Tibial nerve (tissue), 4 donors: ENCODE data around the gene RNF187. TPM values are rescaled to one million over a fixed set of nuclear protein-coding genes. Genes with fewer than 3 reads are reported as not detected.

Source experiments
- DNase-seq, 2 donors: peaks; one replicate each; pipeline ENCODE4 v3.0.0-alpha.2; 2019; ENCODE audit warnings: low spot score in 2 of 2
- H3K27ac ChIP-seq, 4 donors: fragments of 200-600 bp; sonication (generic) in 3 of 4; one replicate each; pipeline ENCODE4 v1.5.1; 2017 to 2019; ENCODE audit warnings: mild to moderate bottlenecking in 1 of 4
- H3K27me3 ChIP-seq, 2 donors: fragments of 200-600 bp; sonication (generic) in 1 of 2; one replicate each; pipeline versions ENCODE4 v1.5.1 to v1.6.0; 2017 to 2019
- H3K36me3 ChIP-seq, 3 donors: fragments of 200-600 bp; sonication (generic); one replicate each; pipeline ENCODE4 v1.5.1; 2018 to 2019
- H3K4me1 ChIP-seq, 4 donors: fragments of 200-600 bp; sonication (generic) in 3 of 4; one replicate each; pipeline ENCODE4 v1.5.1; 2017 to 2019
- H3K4me3 ChIP-seq, 4 donors: fragments of 200-600 bp; sonication (generic) in 3 of 4; one replicate each; pipeline ENCODE4 v1.5.1; 2017 to 2019; ENCODE audit warnings: mild to moderate bottlenecking in 1 of 4, moderate library complexity in 1 of 4
- H3K9me3 ChIP-seq, 4 donors: fragments of 200-600 bp; sonication (generic) in 3 of 4; one replicate each; pipeline ENCODE4 v1.5.1; 2017 to 2019
- EP300 ChIP-seq, 2 donors: sonication (generic); formaldehyde crosslinking; IDR thresholded peaks; one replicate each; pipeline ENCODE4 v1.6.1; 2017; ENCODE audit warnings: antibody characterized with exemption in 2 of 2, mild to moderate bottlenecking in 1 of 2
- POLR2A ChIP-seq, 2 donors: fragments of 450-650 bp; IDR thresholded peaks; one replicate each; pipeline ENCODE4 v1.6.1; 2017; ENCODE audit warnings: antibody characterized with exemption in 2 of 2, mild to moderate bottlenecking in 2 of 2, moderate library complexity in 2 of 2
- WGBS, 2 donors: methylation state at CpG; one replicate each; pipeline ENCODE4 v1.1.5; 2018; 5-methylcytosine and 5-hydroxymethylcytosine counted together
- small RNA-seq: library from RNA; depleted of rRNA; stranded (forward); fragments of <200 nt; gene quantifications from one replicate; pipeline ENCODE3, GENCODE V24; 2016
- total RNA-seq, 4 donors: library from RNA; depleted of rRNA; stranded (reverse); fragments of >200 nt; gene quantifications; one replicate each; pipeline ENCODE4 v1.1.0, GENCODE V29; 2016
- TF ChIP-seq, protein P1 (sequence below), 5 experiments: fragments of 200-600 bp in 3 of 5; fragments of 450-650 bp in 2 of 5; sonication (generic) in 3 of 5; IDR thresholded peaks; one replicate each; pipeline ENCODE4 v1.5.1; 2016 to 2019; ENCODE audit warnings: antibody characterized with exemption in 5 of 5, mild to moderate bottlenecking in 3 of 5, moderate library complexity in 2 of 5

The RNF187 gene
- total RNA-seq, 4 donors from 2014 or later = 38.1 to 89.0 (median 56.9) TPM

DNA sequence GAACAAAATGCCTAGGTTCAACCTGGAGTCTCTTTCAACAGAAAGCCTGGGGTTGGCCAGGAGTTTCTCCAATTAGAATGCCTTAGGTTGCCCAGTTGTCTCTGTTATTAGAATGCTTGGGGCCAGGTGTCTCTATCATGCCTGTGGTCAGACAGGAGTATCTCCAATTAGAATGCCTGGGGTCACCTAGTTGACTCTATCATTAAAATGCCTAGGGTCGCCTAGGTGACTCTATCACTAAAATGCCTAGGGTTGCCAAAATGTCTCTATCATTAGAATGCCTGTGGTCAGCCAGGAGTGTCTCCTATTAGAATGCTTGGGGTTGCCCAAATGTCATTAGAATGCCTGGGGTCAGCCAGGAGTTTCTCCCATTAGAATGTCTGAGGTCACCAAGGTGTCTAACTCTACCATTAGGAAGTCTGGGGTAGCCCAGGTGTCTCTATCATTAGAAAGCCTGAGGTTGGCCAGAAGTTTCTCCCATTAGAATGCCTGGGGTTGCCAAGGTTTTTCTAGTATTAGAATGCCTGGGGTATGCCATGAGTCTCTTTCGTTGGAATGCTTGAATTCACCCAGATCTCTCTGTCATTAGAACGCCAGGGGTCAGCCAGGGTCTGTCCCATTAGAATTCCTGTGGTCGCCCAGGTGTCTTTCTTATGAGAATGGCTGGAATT is 57.9 kb downstream of the RNF187 start:
- H3K36me3 ChIP-seq = no peaks in the 10 kb centered on the region
- DNase-seq = no peak
- H3K4me3 ChIP-seq = no peak overlapping the region
- no peaks in the 10 kb centered on the region for H3K27me3 ChIP-seq
- TF ChIP-seq, protein P1, sequence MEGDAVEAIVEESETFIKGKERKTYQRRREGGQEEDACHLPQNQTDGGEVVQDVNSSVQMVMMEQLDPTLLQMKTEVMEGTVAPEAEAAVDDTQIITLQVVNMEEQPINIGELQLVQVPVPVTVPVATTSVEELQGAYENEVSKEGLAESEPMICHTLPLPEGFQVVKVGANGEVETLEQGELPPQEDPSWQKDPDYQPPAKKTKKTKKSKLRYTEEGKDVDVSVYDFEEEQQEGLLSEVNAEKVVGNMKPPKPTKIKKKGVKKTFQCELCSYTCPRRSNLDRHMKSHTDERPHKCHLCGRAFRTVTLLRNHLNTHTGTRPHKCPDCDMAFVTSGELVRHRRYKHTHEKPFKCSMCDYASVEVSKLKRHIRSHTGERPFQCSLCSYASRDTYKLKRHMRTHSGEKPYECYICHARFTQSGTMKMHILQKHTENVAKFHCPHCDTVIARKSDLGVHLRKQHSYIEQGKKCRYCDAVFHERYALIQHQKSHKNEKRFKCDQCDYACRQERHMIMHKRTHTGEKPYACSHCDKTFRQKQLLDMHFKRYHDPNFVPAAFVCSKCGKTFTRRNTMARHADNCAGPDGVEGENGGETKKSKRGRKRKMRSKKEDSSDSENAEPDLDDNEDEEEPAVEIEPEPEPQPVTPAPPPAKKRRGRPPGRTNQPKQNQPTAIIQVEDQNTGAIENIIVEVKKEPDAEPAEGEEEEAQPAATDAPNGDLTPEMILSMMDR (IDR thresholded peaks at IDR 0.05) = no peak
- TF ChIP-seq EP300 (IDR thresholded peaks at IDR 0.05) (no peak), POLR2A (IDR thresholded peaks at IDR 0.05) (no peak)
- no peaks in the 10 kb centered on the region for H3K9me3 ChIP-seq
- no peaks in the 10 kb centered on the region for H3K4me1 ChIP-seq
- no peak overlapping the region for H3K27ac ChIP-seq
- 61 to 66% methylated on average over 3 to 4 of the region's 4 CpGs for WGBS, 2 donors

Small RNAs within 50 kb of the gene (small RNA-seq; reads per million reads assigned to genes)
- not detected for gene MIR4666A

Other genes starting within 250 kb of the RNF187 start
- gene TRIM11, start 80.5 kb upstream of the RNF187 start, total RNA-seq = 10 to 100 TPM; 19.9 to 32.8 (median 23.9) TPM
- 1 to 10 TPM in 2 of 4 donors, under 1 TPM in 1, not detected in 1; 0.63 to 4.2 (median 1.4) TPM for gene TRIM17, start 70.5 kb upstream of the RNF187 start, total RNA-seq
- gene RHOU, start 248.1 kb downstream of the RNF187 start, total RNA-seq = 10 to 100 TPM; 16.5 to 24.5 (median 17.8) TPM